ENCODE measurements around the gene MRPL3.

The MRPL3 gene

DNA sequence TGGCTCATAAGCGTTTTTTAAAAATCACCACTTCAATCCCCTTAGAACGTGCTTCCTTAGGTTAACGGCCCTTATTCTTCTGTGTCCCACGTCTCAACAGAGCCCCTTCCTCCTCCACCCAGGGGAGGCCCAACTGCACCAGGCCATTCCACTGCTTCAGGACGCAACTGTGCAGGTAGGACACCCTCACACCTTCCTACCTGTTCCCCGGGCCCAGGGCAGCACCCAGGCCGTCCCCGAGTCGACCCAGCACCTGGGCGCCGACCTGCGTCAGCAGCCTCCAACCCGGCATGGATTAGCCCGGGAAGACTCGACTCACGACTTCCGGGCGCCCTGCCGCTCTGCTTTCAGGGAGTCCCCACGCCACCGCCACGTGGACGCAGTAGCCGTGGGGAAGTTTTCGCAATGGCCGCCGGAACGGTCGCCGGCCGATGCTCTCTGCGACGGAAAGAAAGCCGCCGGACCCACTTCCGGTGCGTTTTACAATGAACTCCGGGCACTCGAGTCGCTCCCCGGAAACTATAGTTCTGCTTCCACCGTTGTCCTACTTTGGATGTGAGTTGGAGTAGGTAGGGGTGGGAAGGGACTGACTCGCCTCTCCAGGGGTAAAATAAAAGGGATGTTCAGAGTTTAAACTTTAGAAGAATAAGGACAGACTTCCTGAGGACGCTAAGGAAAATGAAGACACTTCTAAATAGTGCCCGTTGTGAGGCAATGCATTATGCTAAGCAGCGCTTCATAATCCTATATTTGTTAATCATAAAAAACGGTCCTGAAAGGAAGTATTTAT, at the start of gene MRPL3:
Gene MRPL3 (minus strand): TSS at position 442 of the 790 bp plus-strand sequence. CDS start 150 bp downstream, at position 292.
- peak; percentile 88 for DNase-seq

GRCh38 chr3:131551761-131552160, 49.0 kb upstream of the MRPL3 start:
- no peak for DNase-seq

GRCh38 chr3:131550562-131551465, 48.0 kb upstream of the MRPL3 start:
- no peak for DNase-seq

DNA sequence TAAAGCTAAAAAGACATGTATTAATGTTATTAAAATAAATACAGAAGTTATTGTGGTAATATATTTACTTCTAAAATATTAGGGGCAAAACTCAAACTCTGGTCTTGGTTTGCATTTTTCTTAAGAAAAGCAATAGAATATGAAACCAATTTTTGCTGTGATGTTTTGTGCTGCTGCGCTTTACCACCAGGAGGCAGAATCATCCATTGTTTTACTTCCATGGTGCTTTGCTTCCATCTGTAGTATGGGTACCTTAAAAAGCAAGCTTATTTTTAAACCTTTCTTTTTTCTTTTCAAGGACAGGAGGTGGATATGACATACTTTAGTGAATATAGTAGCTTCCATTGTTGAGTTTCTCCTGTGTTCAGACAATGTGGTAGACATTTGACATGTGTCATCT, 46.6 kb upstream of the MRPL3 start:
- no peak for DNase-seq

DNA sequence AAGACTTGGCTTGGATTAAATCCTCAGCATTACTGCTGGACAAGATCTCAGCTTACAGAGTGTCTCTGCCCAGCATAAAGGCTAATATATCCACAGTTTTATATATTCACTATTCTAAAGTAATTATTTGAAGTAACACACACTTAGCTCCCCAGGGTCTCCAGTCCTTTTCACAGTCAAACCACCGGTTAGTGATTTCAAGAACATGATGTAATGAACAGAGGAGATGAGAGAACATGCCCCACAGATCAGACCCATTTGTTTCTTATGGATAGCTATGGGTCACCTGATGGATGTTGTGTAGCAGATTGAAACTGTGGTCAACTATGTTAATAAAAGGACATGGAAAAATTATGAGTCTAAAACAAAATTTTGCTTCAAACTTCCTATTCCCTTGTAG, 44.8 kb upstream of the MRPL3 start:
- no peak for DNase-seq

DNA sequence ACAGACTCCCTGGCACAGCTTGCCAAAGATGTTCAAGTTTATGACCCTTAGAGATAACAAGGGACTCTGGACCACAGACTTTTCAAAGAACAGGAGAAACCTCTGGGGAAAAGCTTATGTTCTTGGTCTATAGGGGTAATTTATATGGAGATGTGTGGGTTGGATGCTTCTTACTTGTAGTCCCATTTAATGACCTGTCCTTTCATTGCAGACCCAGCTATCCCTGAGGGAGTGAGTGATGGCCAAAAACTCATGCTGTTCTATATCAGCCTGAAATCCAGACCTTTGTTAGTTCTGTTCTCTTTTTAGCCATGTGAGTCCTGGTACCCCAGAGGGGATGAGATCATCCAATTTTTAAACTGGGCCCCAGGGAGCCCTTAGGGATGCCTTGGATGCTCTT, 43.7 kb upstream of the MRPL3 start:
- DNase-seq: no peak

GRCh38 chr3:131544557-131544956, 41.8 kb upstream of the MRPL3 start:
- no peak for DNase-seq

GRCh38 chr3:131543714-131544113, 40.9 kb upstream of the MRPL3 start:
- DNase-seq: peak; percentile 65

GRCh38 chr3:131541288-131541687, 38.5 kb upstream of the MRPL3 start:
- no peak for DNase-seq

DNA sequence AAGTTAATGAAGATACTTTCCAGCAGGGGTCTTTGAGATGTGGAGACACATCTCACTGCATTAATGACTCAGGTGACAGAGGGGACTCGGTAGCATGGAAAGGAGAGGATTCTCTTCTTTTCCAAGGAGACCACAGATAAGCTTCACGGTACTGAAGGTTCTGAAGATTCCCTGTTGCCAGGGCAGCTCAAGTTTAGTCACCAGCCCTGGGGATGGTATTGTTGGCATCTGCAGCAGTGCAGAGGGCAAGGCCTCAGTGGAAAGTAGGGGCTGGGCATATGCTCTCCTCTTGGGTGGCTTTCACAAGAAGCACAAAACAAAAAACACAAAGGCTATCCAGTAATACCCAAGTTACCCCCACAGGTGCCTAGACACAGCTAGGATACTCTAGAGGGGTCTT, 38.0 kb upstream of the MRPL3 start:
- no peak for DNase-seq

DNA sequence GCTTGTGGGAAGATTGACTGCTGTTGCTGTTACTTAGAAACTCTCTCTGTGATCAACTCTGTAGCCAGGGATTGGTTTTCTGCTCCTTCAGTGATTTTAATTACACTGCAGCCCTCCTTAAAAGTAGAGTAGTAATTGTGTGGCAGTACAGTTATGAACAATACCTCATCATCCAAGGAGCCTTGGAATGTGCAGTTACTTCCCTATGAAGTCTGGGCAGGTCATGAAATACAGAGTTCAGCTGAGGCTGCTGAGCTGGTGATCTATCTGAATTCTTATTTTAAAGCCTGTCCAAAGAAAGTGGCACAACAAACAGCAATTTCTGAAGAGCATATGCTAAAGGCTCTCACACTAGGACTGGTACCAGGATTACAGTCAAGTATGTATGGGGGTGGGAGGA, 37.4 kb upstream of the MRPL3 start:
- DNase-seq: no peak

DNA sequence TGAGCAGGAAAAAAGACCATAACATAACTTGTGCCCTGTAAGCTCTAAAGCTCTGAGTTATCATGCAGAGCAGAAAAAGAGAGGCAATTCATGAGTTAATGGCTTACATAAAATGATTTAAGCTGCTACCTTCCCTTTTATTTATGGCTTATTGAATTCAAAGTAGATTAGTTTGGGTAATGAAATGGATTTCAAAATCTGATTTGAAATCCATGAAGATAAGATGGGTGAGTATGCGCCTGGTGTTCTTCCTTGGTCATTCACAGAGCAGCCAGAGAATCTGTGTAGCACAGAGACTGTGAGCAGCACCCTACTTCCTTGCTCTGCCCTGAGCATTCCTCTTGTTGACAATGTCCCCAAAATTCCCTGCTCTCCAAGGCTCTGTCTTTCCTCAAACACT, 36.2 kb upstream of the MRPL3 start:
- DNase-seq: no peak

DNA sequence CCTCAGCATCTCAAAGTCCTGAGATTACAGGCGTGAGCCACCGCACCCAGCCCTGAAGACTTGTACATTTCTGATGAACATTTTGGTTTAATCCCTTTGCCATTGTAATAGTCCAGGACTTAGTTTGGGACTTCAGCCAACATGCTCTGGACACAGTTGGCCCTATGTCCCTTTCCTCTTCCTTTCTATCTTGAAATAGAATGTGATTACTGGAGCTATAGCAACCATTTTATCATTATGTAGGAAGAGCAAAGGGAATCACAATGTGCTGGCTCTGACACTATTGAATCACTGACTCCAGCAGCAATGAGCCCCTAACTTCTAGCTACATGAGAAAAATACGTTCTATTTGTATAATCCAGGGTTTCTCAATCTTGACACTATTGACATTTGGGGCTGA, 34.8 kb upstream of the MRPL3 start:
- no peak for DNase-seq

DNA sequence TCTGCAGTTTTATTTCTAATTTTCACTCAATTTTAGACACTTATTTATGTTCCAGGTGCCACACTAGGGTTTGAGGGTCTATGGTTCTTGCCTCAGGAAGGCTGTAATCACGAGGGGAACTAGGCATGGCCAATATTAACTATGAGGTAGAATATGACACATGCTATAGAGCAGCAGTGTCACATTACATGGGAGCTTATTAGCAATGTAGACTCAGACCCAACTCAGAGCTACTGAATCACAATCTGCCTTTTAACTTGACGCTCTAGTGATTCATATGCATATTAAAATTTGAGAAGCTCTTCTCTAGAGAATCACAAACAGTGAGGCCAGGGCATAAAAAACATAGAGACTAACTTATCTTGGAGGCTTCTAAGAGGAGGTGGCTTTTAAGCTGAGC, 32.8 kb upstream of the MRPL3 start:
- no peak for DNase-seq

DNA sequence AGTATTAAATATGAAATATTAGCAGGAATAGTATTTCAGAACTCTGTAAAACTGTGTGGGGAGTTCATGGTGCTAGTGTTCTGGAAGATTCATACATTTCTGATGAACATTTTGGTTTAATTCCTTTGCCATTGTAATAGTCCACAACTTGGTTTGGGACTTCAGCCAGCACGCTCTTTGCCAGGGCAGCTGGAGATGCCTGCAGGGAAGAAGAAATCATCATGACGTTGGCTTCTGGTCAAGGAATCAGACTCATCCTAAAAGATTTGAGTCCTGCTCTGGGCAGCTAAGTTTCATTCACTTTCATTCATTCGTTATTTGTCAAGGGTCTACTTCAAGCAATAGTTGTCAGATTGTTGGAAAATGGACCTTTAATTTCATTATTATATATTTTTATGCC, 32.4 kb upstream of the MRPL3 start:
- peak; percentile 25 for DNase-seq

DNA sequence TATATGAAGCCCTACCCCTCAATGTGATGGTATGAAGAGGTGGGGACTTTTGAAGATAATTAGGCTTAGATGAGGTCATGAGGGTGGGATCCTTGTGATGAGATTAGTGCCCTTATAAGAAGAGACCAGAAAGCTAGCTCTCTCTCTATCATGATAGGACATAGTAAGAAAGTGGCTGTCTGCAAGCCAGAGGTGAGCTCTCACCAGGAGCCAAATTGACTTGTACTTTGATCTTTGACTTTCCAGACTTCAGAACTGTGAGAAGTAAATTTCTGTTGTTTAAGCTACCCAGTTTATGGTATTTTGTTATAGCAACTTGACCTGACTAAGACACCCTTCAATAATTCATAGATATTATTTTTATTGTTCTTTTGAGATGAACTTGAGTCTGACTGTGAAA, 29.9 kb upstream of the MRPL3 start:
- DNase-seq: no peak

DNA sequence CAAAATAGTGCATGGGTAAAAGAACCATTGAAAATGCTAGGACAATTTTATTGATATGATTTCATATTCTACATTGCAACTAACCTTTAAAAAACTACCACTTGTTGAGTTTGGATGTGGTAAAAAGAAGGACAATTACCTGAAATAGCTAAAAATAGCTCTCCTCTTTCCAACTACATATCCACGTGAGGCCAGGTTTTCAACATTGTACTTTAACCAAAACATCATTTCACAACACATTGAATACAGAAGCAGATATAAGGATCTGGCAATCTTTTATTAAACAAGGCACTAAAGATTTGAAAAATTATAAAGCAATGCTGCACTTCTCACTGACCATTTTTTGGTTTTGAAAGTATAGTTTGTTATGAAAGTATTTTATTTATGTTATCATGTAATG, 28.1 kb upstream of the MRPL3 start:
- DNase-seq: no peak

- no peak for DNase-seq
Observed at GRCh38 chr3:131530388-131530787, 27.6 kb upstream of the MRPL3 start.

GRCh38 chr3:131526801-131527347, 24.1 kb upstream of the MRPL3 start:
- peak; percentile 86 for DNase-seq

DNA sequence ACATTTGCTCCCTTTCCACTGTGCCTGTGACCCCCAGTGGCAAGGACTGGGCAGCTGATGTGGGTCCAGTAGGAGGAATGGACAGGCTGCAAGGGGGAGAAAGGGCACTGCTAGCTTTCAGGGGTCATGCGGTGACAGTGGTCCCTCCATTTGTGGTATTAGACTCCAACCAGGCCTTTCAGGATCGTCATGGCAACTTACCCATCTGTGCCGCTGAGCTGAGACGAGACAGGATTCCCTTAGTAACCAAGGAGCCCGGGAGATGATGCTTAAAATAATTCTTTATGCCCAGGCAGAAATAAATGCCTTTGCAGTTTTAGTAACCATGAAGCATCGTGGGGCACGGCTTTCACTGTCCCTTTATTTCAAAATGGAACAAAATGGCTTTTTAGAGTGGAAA, 15.9 kb upstream of the MRPL3 start:
- DNase-seq: no peak

DNA sequence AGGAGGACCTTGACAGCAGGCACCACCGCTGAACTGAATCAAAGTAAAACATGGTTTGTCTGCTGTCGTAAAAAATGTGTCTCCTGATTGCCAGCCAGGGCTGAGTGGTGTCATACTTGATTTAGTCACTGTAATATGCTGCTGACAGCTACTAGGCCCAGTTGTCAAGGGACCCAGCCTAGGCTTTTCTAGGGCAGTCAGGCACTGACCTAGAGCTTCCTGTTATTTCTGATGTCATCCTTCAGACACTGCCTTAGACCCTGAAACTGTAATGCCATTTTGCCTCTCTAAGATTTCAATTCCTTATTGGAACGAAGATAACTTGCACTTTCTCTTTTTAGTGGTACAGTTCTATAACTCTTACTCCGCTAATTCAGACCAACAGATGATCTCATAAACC, 2.6 kb upstream of the MRPL3 start:
- no peak for DNase-seq

DNA sequence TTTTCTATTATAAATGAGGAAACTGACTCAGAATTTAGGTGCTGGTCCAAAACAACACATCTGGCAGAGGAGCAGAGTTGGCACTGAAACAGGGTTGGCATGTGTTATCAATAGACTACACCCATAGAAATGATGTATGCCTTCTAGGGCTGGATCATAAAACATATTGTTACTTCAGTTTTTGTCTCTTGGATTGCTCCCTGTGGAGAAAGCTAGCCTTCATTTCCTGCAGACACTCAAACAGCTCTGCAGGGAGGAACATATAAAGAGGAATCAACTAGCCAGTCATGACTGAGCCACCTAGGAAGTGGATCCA, 507 bp upstream of the MRPL3 start:
- no peak for DNase-seq

GRCh38 chr3:131501949-131502348, 822 bp downstream of the MRPL3 start:
- DNase-seq: no peak

DNA sequence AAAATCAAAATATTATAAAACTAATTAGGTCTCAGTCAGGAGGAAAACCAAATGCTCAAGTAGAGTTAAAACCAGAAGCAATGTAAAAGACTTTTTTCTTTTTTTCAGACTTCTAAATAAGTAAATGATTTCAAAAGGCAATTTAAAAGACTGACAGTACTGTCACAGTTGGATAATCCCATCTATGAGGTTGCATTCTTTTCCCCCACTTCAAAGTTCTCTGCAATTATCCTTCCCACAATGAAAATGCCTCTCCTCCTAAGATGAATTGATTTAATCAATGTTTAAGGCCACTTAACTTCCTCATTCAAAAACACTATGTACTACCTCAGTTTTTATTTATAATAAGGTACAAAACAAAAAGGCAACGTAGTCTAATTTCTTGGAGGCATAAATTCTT, 8.1 kb downstream of the MRPL3 start:
- no peak for DNase-seq

All from right hindlimb (tissue), 1 donor.